Tibial nerve (tissue), 4 donors: ENCODE results near the gene TRAPPC2L. TPM values are rescaled to one million over a fixed set of nuclear protein-coding genes. Genes with fewer than 3 reads are reported as not detected.

Source experiments
- DNase-seq, 2 donors: peaks; one replicate each; pipeline ENCODE4 v3.0.0-alpha.2; 2019; ENCODE audit warnings: low spot score in 2 of 2
- H3K27ac ChIP-seq, 4 donors: fragments of 200-600 bp; sonication (generic) in 3 of 4; one replicate each; pipeline ENCODE4 v1.5.1; 2017 to 2019; ENCODE audit warnings: mild to moderate bottlenecking in 1 of 4
- H3K27me3 ChIP-seq, 2 donors: fragments of 200-600 bp; sonication (generic) in 1 of 2; one replicate each; pipeline versions ENCODE4 v1.5.1 to v1.6.0; 2017 to 2019
- H3K36me3 ChIP-seq, 3 donors: fragments of 200-600 bp; sonication (generic); one replicate each; pipeline ENCODE4 v1.5.1; 2018 to 2019
- H3K4me1 ChIP-seq, 4 donors: fragments of 200-600 bp; sonication (generic) in 3 of 4; one replicate each; pipeline ENCODE4 v1.5.1; 2017 to 2019
- H3K4me3 ChIP-seq, 4 donors: fragments of 200-600 bp; sonication (generic) in 3 of 4; one replicate each; pipeline ENCODE4 v1.5.1; 2017 to 2019; ENCODE audit warnings: mild to moderate bottlenecking in 1 of 4, moderate library complexity in 1 of 4
- H3K9me3 ChIP-seq, 4 donors: fragments of 200-600 bp; sonication (generic) in 3 of 4; one replicate each; pipeline ENCODE4 v1.5.1; 2017 to 2019
- CTCF ChIP-seq, 5 experiments: fragments of 200-600 bp in 3 of 5; fragments of 450-650 bp in 2 of 5; sonication (generic) in 3 of 5; IDR thresholded peaks; one replicate each; pipeline ENCODE4 v1.5.1; 2016 to 2019; ENCODE audit warnings: antibody characterized with exemption in 5 of 5, mild to moderate bottlenecking in 3 of 5, moderate library complexity in 2 of 5
- EP300 ChIP-seq, 2 donors: sonication (generic); formaldehyde crosslinking; IDR thresholded peaks; one replicate each; pipeline ENCODE4 v1.6.1; 2017; ENCODE audit warnings: antibody characterized with exemption in 2 of 2, mild to moderate bottlenecking in 1 of 2
- POLR2A ChIP-seq, 2 donors: fragments of 450-650 bp; IDR thresholded peaks; one replicate each; pipeline ENCODE4 v1.6.1; 2017; ENCODE audit warnings: antibody characterized with exemption in 2 of 2, mild to moderate bottlenecking in 2 of 2, moderate library complexity in 2 of 2
- WGBS, 2 donors: methylation state at CpG; one replicate each; pipeline ENCODE4 v1.1.5; 2018; 5-methylcytosine and 5-hydroxymethylcytosine counted together
- total RNA-seq, 4 donors: library from RNA; depleted of rRNA; stranded (reverse); fragments of >200 nt; gene quantifications; one replicate each; pipeline ENCODE4 v1.1.0, GENCODE V29; 2016

Gene TRAPPC2L
- total RNA-seq, 4 donors from 2014 or later = 18.0 to 36.6 (median 22.9) TPM

- DNase-seq = no peak
- Histone ChIP-seq H3K9me3 (no peaks in the 10 kb centered on the region), H3K27ac (no peak overlapping the region), H3K4me3 (no peak overlapping the region), H3K36me3 (peaks cover 0 to 83% (median 10%) of the 10 kb centered on the region in 3 donors), H3K4me1 (no peaks in the 10 kb centered on the region), H3K27me3 (no peaks in the 10 kb centered on the region)
- 93% methylated on average over 15 to 24 of the region's 24 CpGs for WGBS, 2 donors
- no peak for TF ChIP-seq POLR2A (IDR thresholded peaks at IDR 0.05)
Measured at GRCh38 chr16:88839745-88840599, 17.0 kb upstream of the TRAPPC2L start.

- H3K27me3 ChIP-seq = no peaks in the 10 kb centered on the region
- H3K9me3 ChIP-seq = no peaks in the 10 kb centered on the region
- H3K27ac ChIP-seq = no peak overlapping the region
- 91 to 96% methylated on average over 15 to 18 of the region's 30 CpGs for WGBS, 2 donors
- no peak for TF ChIP-seq CTCF (IDR thresholded peaks at IDR 0.05)
- no peak for TF ChIP-seq EP300 (IDR thresholded peaks at IDR 0.05)
- TF ChIP-seq POLR2A (IDR thresholded peaks at IDR 0.05) = no peak
- DNase-seq = no peak
- no peaks in the 10 kb centered on the region for H3K4me1 ChIP-seq
- no peak overlapping the region for H3K4me3 ChIP-seq
- H3K36me3 ChIP-seq = peaks cover 0 to 76% (median 10%) of the 10 kb centered on the region in 3 donors
Measured at GRCh38 chr16:88840600-88841215, 16.2 kb upstream of the TRAPPC2L start.

- no peak for DNase-seq
- TF ChIP-seq EP300 (IDR thresholded peaks at IDR 0.05) = no peak
- no peak for TF ChIP-seq POLR2A (IDR thresholded peaks at IDR 0.05)
- TF ChIP-seq CTCF (IDR thresholded peaks at IDR 0.05) = no peak
- Histone ChIP-seq H3K9me3 (no peaks in the 10 kb centered on the region), H3K27me3 (no peaks in the 10 kb centered on the region), H3K4me1 (no peaks in the 10 kb centered on the region), H3K27ac (no peak overlapping the region), H3K36me3 (peaks cover 0 to 72% (median 10%) of the 10 kb centered on the region in 3 donors), H3K4me3 (no peak overlapping the region)
- WGBS, 2 donors = 91 to 94% methylated on average over 26 to 38 of the region's 40 CpGs
Measured at GRCh38 chr16:88841521-88842307, 15.2 kb upstream of the TRAPPC2L start.

- no peaks in the 10 kb centered on the region for H3K27me3 ChIP-seq
- 78 to 96% methylated on average over 2 to 15 of the region's 15 CpGs for WGBS, 2 donors
- H3K27ac ChIP-seq = no peak overlapping the region
- no peak overlapping the region for H3K4me3 ChIP-seq
- DNase-seq = no peak
- no peaks in the 10 kb centered on the region for H3K9me3 ChIP-seq
- H3K36me3 ChIP-seq = peaks cover 0 to 74% (median 10%) of the 10 kb centered on the region in 3 donors
- TF ChIP-seq CTCF (IDR thresholded peaks at IDR 0.05) (no peak), POLR2A (IDR thresholded peaks at IDR 0.05) (no peak), EP300 (IDR thresholded peaks at IDR 0.05) (no peak)
- H3K4me1 ChIP-seq = no peaks in the 10 kb centered on the region
Measured at GRCh38 chr16:88842308-88842756, 14.6 kb upstream of the TRAPPC2L start.

- 90 to 92% methylated on average over 17 to 25 of the region's 25 CpGs for WGBS, 2 donors
- no peak for TF ChIP-seq POLR2A (IDR thresholded peaks at IDR 0.05)
- no peak for TF ChIP-seq CTCF (IDR thresholded peaks at IDR 0.05)
- TF ChIP-seq EP300 (IDR thresholded peaks at IDR 0.05) = no peak
- no peak for DNase-seq
- no peak overlapping the region for H3K4me3 ChIP-seq
- peaks cover 0 to 74% (median 10%) of the 10 kb centered on the region in 3 donors for H3K36me3 ChIP-seq
- no peak overlapping the region for H3K27ac ChIP-seq
- no peaks in the 10 kb centered on the region for H3K9me3 ChIP-seq
- H3K4me1 ChIP-seq = no peaks in the 10 kb centered on the region
- no peaks in the 10 kb centered on the region for H3K27me3 ChIP-seq
Measured at GRCh38 chr16:88842806-88843205, 14.1 kb upstream of the TRAPPC2L start.
